AG08396 (cell line): Measurements from ENCODE around the gene ADCK1.
"Not testable (repeated sequence)": the region's sequence is repeated elsewhere in the genome, so short reads cannot be mapped to it uniquely, and the experiment has no call there.

Experiments used
- DNase-seq: peaks from one replicate; pipeline ENCODE4 v3.0.0; 2012; ENCODE audit warnings: low spot score, mixed read lengths

Gene ADCK1

GRCh38 chr14:77812028-77812427 is 12.1 kb downstream of the ADCK1 start:
- no peak for DNase-seq

- not testable (repeated sequence) for DNase-seq
These were observed 12.8 kb downstream of the ADCK1 start for GRCh38 chr14:77812682-77813081.

GRCh38 chr14:77822307-77822706 is 22.4 kb downstream of the ADCK1 start:
- DNase-seq = no peak

- no peak for DNase-seq
These were observed 22.8 kb downstream of the ADCK1 start for GRCh38 chr14:77822741-77823140.

GRCh38 chr14:77823378-77823777 is 23.5 kb downstream of the ADCK1 start:
- no peak for DNase-seq

GRCh38 chr14:77825895-77826519 is 26.1 kb downstream of the ADCK1 start:
- no peak for DNase-seq

GRCh38 chr14:77830692-77831091 is 30.8 kb downstream of the ADCK1 start:
- no peak for DNase-seq

- no peak for DNase-seq
These were observed 32.4 kb downstream of the ADCK1 start for GRCh38 chr14:77832297-77832696.

GRCh38 chr14:77837926-77838325 is 38.0 kb downstream of the ADCK1 start:
- DNase-seq = no peak

- no peak for DNase-seq
These were observed 39.1 kb downstream of the ADCK1 start for GRCh38 chr14:77838831-77839511.

- DNase-seq = no peak
These were observed 43.3 kb downstream of the ADCK1 start for GRCh38 chr14:77843195-77843594.

- DNase-seq = no peak
These were observed 43.7 kb downstream of the ADCK1 start for GRCh38 chr14:77843651-77844050.

GRCh38 chr14:77844802-77845201 is 44.9 kb downstream of the ADCK1 start:
- no peak for DNase-seq

GRCh38 chr14:77848031-77848430 is 48.1 kb downstream of the ADCK1 start:
- no peak for DNase-seq

GRCh38 chr14:77849711-77850110 is 49.8 kb downstream of the ADCK1 start:
- DNase-seq = no peak

- no peak for DNase-seq
These were observed 54.0 kb downstream of the ADCK1 start for GRCh38 chr14:77853919-77854318.

- no peak for DNase-seq
These were observed 57.0 kb downstream of the ADCK1 start for GRCh38 chr14:77856941-77857340.

GRCh38 chr14:77859934-77860570 is 60.1 kb downstream of the ADCK1 start:
- no peak for DNase-seq

- no peak for DNase-seq
These were observed 61.3 kb downstream of the ADCK1 start for GRCh38 chr14:77861201-77861600.

- peak; percentile 75 for DNase-seq
These were observed 62.4 kb downstream of the ADCK1 start for GRCh38 chr14:77862154-77862786.

GRCh38 chr14:77864085-77864484 is 64.2 kb downstream of the ADCK1 start:
- DNase-seq = no peak

- DNase-seq = no peak
These were observed 64.7 kb downstream of the ADCK1 start for GRCh38 chr14:77864580-77864979.

- DNase-seq = no peak
These were observed 65.5 kb downstream of the ADCK1 start for GRCh38 chr14:77865455-77865854.
